HL-60/S4 treated with phorbol 12-myristate 13-acetate at 8.2 ng/mL for 4 days and 3 days (cell line): Measurements from ENCODE around the gene NDOR1.

ENCODE experiments used
- in situ Hi-C: fragments of 300-500 bp; cut with MboI; formaldehyde crosslinking; loops from 2 replicates; pipeline ENCODE4 v1.15.0; 2022; ENCODE audit warnings: low sequenced_read_pairs

NDOR1 gene

GRCh38 chr9:137167747-137168572, 37.5 kb upstream of the NDOR1 start:
- in situ Hi-C loops: no loop called here

- in situ Hi-C loops: no loop called here
Observed at GRCh38 chr9:137168573-137168903, 37.0 kb upstream of the NDOR1 start.

GRCh38 chr9:137168904-137169856, 36.3 kb upstream of the NDOR1 start:
- in situ Hi-C loops: no loop called here

GRCh38 chr9:137169896-137170358, 35.6 kb upstream of the NDOR1 start, which contains the start of gene LRRC26:
Gene LRRC26, minus strand, starts transcription at chr9:137170051. Its CDS starts 108 bp downstream, at chr9:137169943.
- in situ Hi-C loops: no loop called here

- in situ Hi-C loops: no loop called here
Observed at GRCh38 chr9:137170486-137171148, 34.9 kb upstream of the NDOR1 start.

GRCh38 chr9:137171149-137171900, 34.2 kb upstream of the NDOR1 start:
- in situ Hi-C loops: no loop called here

GRCh38 chr9:137172901-137173795, 32.4 kb upstream of the NDOR1 start:
- in situ Hi-C loops: no loop called here

GRCh38 chr9:137173796-137174664, 31.5 kb upstream of the NDOR1 start:
- in situ Hi-C loops: no loop called here

- in situ Hi-C loops: no loop called here
Observed at GRCh38 chr9:137174722-137175293, 30.7 kb upstream of the NDOR1 start.

- in situ Hi-C loops: no loop called here
Observed at GRCh38 chr9:137175345-137175961, 30.0 kb upstream of the NDOR1 start.

- in situ Hi-C loops: no loop called here
Observed at GRCh38 chr9:137176302-137177182, 29.0 kb upstream of the NDOR1 start.

GRCh38 chr9:137178201-137178938, 27.1 kb upstream of the NDOR1 start:
- in situ Hi-C loops: no loop called here

- in situ Hi-C loops: no loop called here
Observed at GRCh38 chr9:137178939-137179630, 26.4 kb upstream of the NDOR1 start.

GRCh38 chr9:137179761-137180160, 25.7 kb upstream of the NDOR1 start:
- in situ Hi-C loops: no loop called here

- in situ Hi-C loops: no loop called here
Observed at GRCh38 chr9:137180491-137180890, 25.0 kb upstream of the NDOR1 start.
